Caco-2 (cell line): ENCODE measurements around the gene FBXL7. TPM values are rescaled to one million over a fixed set of nuclear protein-coding genes. Genes with fewer than 3 reads are reported as not detected.

Experiments used
- BruUV-seq: library from RNA; stranded (reverse); fragments of 400-500 nt; replicated peaks from 2 replicates; lab custom pipeline; 2021; lab: Mats Ljungman, UMichigan
- CTCF ChIA-PET: fragments of 300-600 bp; sonication (Branson Sonifier 250); formaldehyde crosslinking; loops from one replicate; lab custom pipeline; 2022; ENCODE audit warnings: antibody characterized with exemption; lab: Charles Lee
- POLR2A ChIA-PET: fragments of 300-600 bp; sonication (Branson Sonifier 250); formaldehyde crosslinking; loops from one replicate; lab custom pipeline; 2022; ENCODE audit warnings: antibody characterized with exemption; lab: Charles Lee
- DNase-seq, 2 experiments: peaks; one replicate each; pipeline versions ENCODE4 v3.0.0 to v3.0.0-alpha.2; 2020 to 2022
- H3K27me3 ChIP-seq: replicated peaks from 2 replicates; pipeline ENCODE4 v1.6.0; 2011; ENCODE audit warnings: low read length; ENCODE audit not compliant: control insufficient read depth, insufficient read depth
- H3K36me3 ChIP-seq: 2 replicates; pipeline ENCODE4 v1.5.1; 2011; ENCODE audit warnings: low read length; ENCODE audit not compliant: control insufficient read depth, insufficient read depth
- H3K4me1 ChIP-seq: fragments of 250-450 bp; sonication (Bioruptor Pico); 2 replicates; pipeline ENCODE4 v1.5.1; 2020; ENCODE audit warnings: mild to moderate bottlenecking
- H3K4me3 ChIP-seq: 2 replicates; pipeline ENCODE4 v1.5.1; 2011; ENCODE audit warnings: low read depth, mild to moderate bottlenecking, control low read depth, low read length
- H3K9me3 ChIP-seq: fragments of 250-450 bp; sonication (Bioruptor Pico); 2 replicates; pipeline ENCODE4 v1.5.1; 2020; ENCODE audit warnings: mild to moderate bottlenecking, moderate library complexity
- H3K27ac Mint-ChIP-seq: one replicate; pipeline ENCODE4 v1.8.0; 2022; ENCODE audit warnings: mixed read lengths; ENCODE audit not compliant: unreplicated experiment
- H3K27me3 Mint-ChIP-seq: one replicate; pipeline ENCODE4 v1.8.0; 2022; ENCODE audit warnings: mixed read lengths; ENCODE audit not compliant: insufficient read depth, unreplicated experiment
- H3K36me3 Mint-ChIP-seq: one replicate; pipeline ENCODE4 v1.8.0; 2022; ENCODE audit warnings: mild to moderate bottlenecking, mixed read lengths; ENCODE audit not compliant: insufficient read depth, unreplicated experiment
- H3K4me1 Mint-ChIP-seq: one replicate; pipeline ENCODE4 v1.8.0; 2022; ENCODE audit warnings: low read depth, mixed read lengths; ENCODE audit not compliant: unreplicated experiment
- H3K4me3 Mint-ChIP-seq: one replicate; pipeline ENCODE4 v1.8.0; 2022; ENCODE audit warnings: mild to moderate bottlenecking, moderate library complexity, mixed read lengths; ENCODE audit not compliant: unreplicated experiment
- H3K9me3 Mint-ChIP-seq: one replicate; pipeline ENCODE4 v1.8.0; 2022; ENCODE audit warnings: mixed read lengths; ENCODE audit not compliant: unreplicated experiment
- intact Hi-C: fragments of 100-400 bp; cut with micrococcal nuclease; formaldehyde crosslinking; loops from one replicate; pipeline ENCODE4 v1.10.0; 2022; ENCODE audit not compliant: unreplicated experiment
- total RNA-seq: library from RNA; stranded (reverse); gene quantifications from 2 replicates; pipeline ENCODE4 v1.2.3, GENCODE V29; 2022
- TF ChIP-seq, protein P1 (sequence below), 2 experiments: fragments of 200-600 bp in 1 of 2; IDR thresholded peaks; 1 replicate in 1 of 2; 2 replicates in 1 of 2; pipeline versions ENCODE4 v1.5.1 to v1.8.0; 2011 to 2022; ENCODE audit warnings: antibody characterized with exemption in 1 of 2, control low read depth in 1 of 2, inconsistent platforms in 1 of 2, low read depth in 1 of 2, low read length in 1 of 2, mild to moderate bottlenecking in 1 of 2, moderate library complexity in 1 of 2; ENCODE audit not compliant: insufficient read depth in 1 of 2, severe bottlenecking in 1 of 2, unreplicated experiment in 1 of 2

FBXL7 gene
- total RNA-seq, 1 experiment from 2014 or later = not detected

DNA sequence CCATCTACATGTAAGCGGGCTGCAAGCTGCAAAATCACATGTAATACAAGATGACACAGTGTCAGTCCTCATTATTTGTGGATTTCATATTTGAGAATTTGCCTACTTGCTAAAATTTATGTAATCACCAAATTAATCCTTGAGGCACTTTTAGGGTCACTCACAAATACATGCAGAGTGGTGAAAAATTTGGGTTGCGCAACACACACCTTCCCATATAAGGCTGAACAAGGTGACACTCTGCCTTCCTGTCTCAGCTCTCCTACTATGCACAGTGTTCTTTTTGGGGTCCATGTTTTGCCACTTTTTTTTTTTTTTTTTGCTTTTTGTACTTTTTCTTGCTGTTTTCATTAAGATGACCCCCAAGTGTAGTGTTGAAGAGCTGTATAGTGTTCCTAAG is 111.0 kb downstream of the FBXL7 start:
- POLR2A ChIA-PET = no interaction called here
- TF ChIP-seq, protein P1, sequence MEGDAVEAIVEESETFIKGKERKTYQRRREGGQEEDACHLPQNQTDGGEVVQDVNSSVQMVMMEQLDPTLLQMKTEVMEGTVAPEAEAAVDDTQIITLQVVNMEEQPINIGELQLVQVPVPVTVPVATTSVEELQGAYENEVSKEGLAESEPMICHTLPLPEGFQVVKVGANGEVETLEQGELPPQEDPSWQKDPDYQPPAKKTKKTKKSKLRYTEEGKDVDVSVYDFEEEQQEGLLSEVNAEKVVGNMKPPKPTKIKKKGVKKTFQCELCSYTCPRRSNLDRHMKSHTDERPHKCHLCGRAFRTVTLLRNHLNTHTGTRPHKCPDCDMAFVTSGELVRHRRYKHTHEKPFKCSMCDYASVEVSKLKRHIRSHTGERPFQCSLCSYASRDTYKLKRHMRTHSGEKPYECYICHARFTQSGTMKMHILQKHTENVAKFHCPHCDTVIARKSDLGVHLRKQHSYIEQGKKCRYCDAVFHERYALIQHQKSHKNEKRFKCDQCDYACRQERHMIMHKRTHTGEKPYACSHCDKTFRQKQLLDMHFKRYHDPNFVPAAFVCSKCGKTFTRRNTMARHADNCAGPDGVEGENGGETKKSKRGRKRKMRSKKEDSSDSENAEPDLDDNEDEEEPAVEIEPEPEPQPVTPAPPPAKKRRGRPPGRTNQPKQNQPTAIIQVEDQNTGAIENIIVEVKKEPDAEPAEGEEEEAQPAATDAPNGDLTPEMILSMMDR (IDR thresholded peaks at IDR 0.05; ENCODE audit: insufficient read depth in 1 of 2, low read depth in 1 of 2, low read length in 1 of 2, severe bottlenecking in 1 of 2, unreplicated experiment in 1 of 2) = no peak
- H3K9me3 ChIP-seq = no peaks in the 10 kb centered on the region
- no peaks in the 10 kb centered on the region for H3K36me3 ChIP-seq
- Mint-ChIP-seq H3K4me3 (no peak overlapping the region), H3K9me3 (no peaks in the 10 kb centered on the region), H3K36me3 (no peaks in the 10 kb centered on the region), H3K4me1 (no peaks in the 10 kb centered on the region), H3K27ac (no peak overlapping the region), H3K27me3 (no peaks in the 10 kb centered on the region)
- intact Hi-C loops = no loop called here
- H3K4me1 ChIP-seq = no peaks in the 10 kb centered on the region
- no peak overlapping the region for H3K4me3 ChIP-seq
- CTCF ChIA-PET = no interaction called here
- DNase-seq = no peak
- BruUV-seq = no TSS peak
- no peaks in the 10 kb centered on the region for H3K27me3 ChIP-seq

DNA sequence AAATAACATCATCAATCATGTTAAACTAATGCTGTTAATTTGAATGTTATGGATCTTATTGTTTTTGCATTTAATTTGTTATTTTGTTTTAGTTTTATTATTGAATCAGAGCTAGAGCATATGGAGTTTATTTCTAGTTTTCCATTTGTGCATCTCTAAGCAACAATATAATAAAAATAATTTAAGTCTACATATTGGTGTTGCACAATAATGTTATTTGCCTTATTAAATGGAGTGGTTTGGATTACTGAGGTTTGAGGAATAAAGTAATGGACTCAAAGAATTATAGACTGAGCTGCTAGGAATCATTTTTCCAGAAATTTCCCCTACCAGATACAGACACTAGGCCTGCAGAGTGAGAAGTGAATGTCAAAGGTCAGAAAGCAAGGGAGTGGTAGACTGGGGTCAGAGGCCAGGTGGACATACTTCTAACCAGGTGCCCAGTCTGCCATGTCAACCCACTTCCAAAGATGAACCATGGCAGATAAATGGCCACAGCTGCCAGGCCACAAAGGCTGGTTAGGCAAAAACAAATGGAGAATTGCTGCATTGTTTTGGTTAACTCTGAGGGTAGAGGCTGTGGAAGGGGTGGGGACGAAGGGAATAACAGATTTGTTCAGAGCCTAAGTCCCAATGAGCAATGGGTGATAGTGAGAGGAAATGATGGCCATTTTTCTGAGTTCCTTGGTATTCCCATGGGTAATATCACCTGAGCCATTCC is 113.1 kb downstream of the FBXL7 start:
- no TSS peak for BruUV-seq
- ChIA-PET POLR2A (no interaction called here), CTCF (no interaction called here)

DNA sequence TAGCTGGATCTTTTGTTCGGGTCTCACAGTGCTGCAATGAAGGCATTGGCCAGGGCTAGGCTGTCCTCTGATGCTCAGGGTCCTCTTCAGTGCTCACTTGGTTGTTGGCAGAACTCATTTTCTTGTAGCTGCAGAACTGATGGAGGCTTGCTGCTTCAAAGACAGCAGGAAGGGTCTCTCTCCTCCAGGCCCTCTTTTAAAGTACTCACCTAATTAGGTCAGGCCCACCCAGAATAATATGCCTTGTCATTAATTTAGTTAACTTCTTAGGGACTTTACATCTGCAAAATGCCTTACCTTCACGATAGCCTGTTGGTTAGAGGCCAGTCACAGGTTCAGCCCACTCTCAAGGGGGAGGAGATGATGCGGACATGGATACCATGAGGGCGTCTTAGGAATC is 114.7 kb downstream of the FBXL7 start:
- H3K4me1 ChIP-seq = no peaks in the 10 kb centered on the region
- H3K4me3 Mint-ChIP-seq = no peak overlapping the region
- intact Hi-C loops = no loop called here
- no peaks in the 10 kb centered on the region for H3K4me1 Mint-ChIP-seq
- POLR2A ChIA-PET = no interaction called here
- no peaks in the 10 kb centered on the region for H3K27me3 Mint-ChIP-seq
- no TSS peak for BruUV-seq
- CTCF ChIA-PET = no interaction called here
- DNase-seq = no peak
- H3K27me3 ChIP-seq = no peaks in the 10 kb centered on the region
- no peaks in the 10 kb centered on the region for H3K9me3 Mint-ChIP-seq
- no peaks in the 10 kb centered on the region for H3K36me3 Mint-ChIP-seq
- no peak overlapping the region for H3K4me3 ChIP-seq
- no peaks in the 10 kb centered on the region for H3K36me3 ChIP-seq
- TF ChIP-seq, protein P1 (IDR thresholded peaks at IDR 0.05; ENCODE audit: insufficient read depth in 1 of 2, low read depth in 1 of 2, low read length in 1 of 2, severe bottlenecking in 1 of 2, unreplicated experiment in 1 of 2) = no peak
- H3K27ac Mint-ChIP-seq = no peak overlapping the region
- no peaks in the 10 kb centered on the region for H3K9me3 ChIP-seq

More for the DNA sequence above, 113.1 kb downstream of the FBXL7 start:
- no peaks in the 10 kb centered on the region for H3K4me1 ChIP-seq
- intact Hi-C loops = no loop called here
- DNase-seq = no peak
- Mint-ChIP-seq H3K27ac (no peak overlapping the region), H3K4me3 (no peak overlapping the region), H3K27me3 (no peaks in the 10 kb centered on the region), H3K4me1 (no peaks in the 10 kb centered on the region), H3K9me3 (no peaks in the 10 kb centered on the region), H3K36me3 (no peaks in the 10 kb centered on the region)
- no peak overlapping the region for H3K4me3 ChIP-seq
- no peaks in the 10 kb centered on the region for H3K9me3 ChIP-seq
- no peaks in the 10 kb centered on the region for H3K27me3 ChIP-seq
- TF ChIP-seq, protein P1 (IDR thresholded peaks at IDR 0.05; ENCODE audit: insufficient read depth in 1 of 2, low read depth in 1 of 2, low read length in 1 of 2, severe bottlenecking in 1 of 2, unreplicated experiment in 1 of 2) = no peak
- no peaks in the 10 kb centered on the region for H3K36me3 ChIP-seq
